ENCODE measurements around the gene TJP2. TPM values are rescaled to one million over a fixed set of nuclear protein-coding genes. Genes with fewer than 3 reads are reported as not detected.

The TJP2 gene
- total and polyA plus RNA-seq, 2 donors (not counting 3 experiments of a cell fraction or from before 2014, with no cell fraction given) = 83.0 to 168 TPM

DNA sequence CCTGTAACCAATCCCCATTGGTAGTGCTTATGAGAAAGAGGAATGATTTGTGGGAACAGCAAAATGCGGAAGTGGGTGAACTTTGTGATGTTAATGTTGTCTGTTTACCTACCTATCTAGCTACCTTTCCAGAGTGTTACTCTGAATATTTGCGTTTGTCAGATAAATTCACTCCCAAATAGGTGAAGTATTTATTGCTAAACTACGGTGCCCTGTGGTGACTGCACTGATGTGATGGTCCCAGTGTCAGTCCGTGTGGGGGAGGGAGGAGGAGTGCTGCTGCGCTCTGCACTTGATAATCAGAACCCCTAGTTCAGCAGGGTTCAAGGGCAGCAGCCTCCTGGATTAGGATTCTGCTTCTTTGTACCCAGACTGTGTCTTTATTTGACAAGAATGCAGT is 55.3 kb downstream of the TJP2 start:
- H3K4me3 ChIP-seq (replicated peaks in 1 of 3; ENCODE audit: insufficient read depth in 1 of 3, low read depth in 1 of 3, low read length in 3 of 3) = no peak overlapping the region
- no peaks in the 10 kb centered on the region for H3K79me2 ChIP-seq (ENCODE audit: control insufficient read depth, insufficient read depth, low read length)
- H3K27ac ChIP-seq (ENCODE audit: insufficient read depth, low read depth, low read length) = no peak overlapping the region
- peaks cover 26 to 29% of the 10 kb centered on the region in 2 experiments for H3K36me3 ChIP-seq (ENCODE audit: control insufficient read depth in 2 of 2, extremely low read depth in 1 of 2, insufficient read depth in 2 of 2, low read length in 2 of 2)
- CTCF ChIA-PET = interaction anchor here (2.0 kb wide), 1 partner anchor 14 kb away, joined by 4 read pairs; no protein-coding TSS in a partner anchor
- H4K20me1 ChIP-seq (replicated peaks; ENCODE audit: control insufficient read depth, extremely low read depth, insufficient read depth, low read length) = no peaks in the 10 kb centered on the region
- H3K4me1 ChIP-seq (ENCODE audit: control insufficient read depth, extremely low read depth, insufficient read depth, low read length) = no peaks in the 10 kb centered on the region
- H3K9me1 ChIP-seq (replicated peaks; ENCODE audit: control insufficient read depth, extremely low read depth, insufficient read depth, low read length) = no peaks in the 10 kb centered on the region
- no peaks in the 10 kb centered on the region for H3K27me3 ChIP-seq (ENCODE audit: control insufficient read depth in 2 of 2, insufficient read depth in 2 of 2, low read length in 2 of 2)
- no peak overlapping the region for H3K9ac ChIP-seq (replicated peaks; ENCODE audit: extremely low read depth, insufficient read depth, low read length)
- no peak overlapping the region for H3K4me2 ChIP-seq (ENCODE audit: insufficient read depth, low read length)
- no peaks in the 10 kb centered on the region for H3K9me3 ChIP-seq (replicated peaks; ENCODE audit: control insufficient read depth, insufficient read depth, low read length)
- POLR2A ChIA-PET = no interaction called here
- FAIRE-seq (no peak), DNase-seq (ENCODE audit: low read depth, low spot score) (no peak)
- TF ChIP-seq EZH2 (IDR thresholded peaks at IDR 0.05; ENCODE audit: borderline replicate concordance, low read depth, low read length, severe bottlenecking) = no peak
- no peak for TF ChIP-seq JUN (IDR thresholded peaks at IDR 0.05; ENCODE audit: borderline replicate concordance, insufficient read depth, insufficient read length, low read depth)
- TF ChIP-seq GATA2 (IDR thresholded peaks at IDR 0.05; ENCODE audit: insufficient read depth, insufficient read length, low read depth, low read length) = no peak
- no peak for TF ChIP-seq POLR2A (IDR thresholded peaks at IDR 0.05; ENCODE audit: low read depth, low read length)
- TF ChIP-seq POLR2AphosphoS5 (IDR thresholded peaks at IDR 0.05; ENCODE audit: insufficient read depth, low read depth, low read length) = no peak
- no peak for TF ChIP-seq FOS (IDR thresholded peaks at IDR 0.05; ENCODE audit: borderline replicate concordance, insufficient read depth, low read length)
- BruUV-seq (replicated peaks) = no TSS peak
- dilution Hi-C loops (cut with MboI; ENCODE audit: extremely low pct_ligation_motif_present, low sequenced_read_pairs) = no loop called here
- H2AFZ ChIP-seq (ENCODE audit: low read depth, low read length) = no peak overlapping the region
- intact Hi-C loops (cut with micrococcal nuclease) = no loop called here

DNA sequence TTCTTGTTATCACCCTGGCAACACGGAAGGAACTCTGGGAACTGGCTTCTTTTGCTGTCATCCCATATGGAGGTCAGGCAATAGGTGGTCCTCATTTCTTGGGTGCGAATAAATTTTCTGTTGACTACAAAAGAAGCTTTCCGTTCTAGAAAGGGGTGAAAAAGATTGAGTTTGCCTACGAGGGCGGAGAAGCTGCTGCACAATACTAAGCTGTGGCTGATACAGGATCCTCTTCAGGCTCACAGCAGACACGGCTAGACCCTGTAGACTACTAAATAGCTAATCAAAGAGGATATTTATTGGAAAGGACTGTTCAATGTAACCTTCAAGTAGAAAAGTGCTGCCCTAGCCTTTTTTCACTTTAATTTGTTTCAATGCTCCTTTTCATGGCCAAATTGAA is 58.1 kb downstream of the TJP2 start:
- no peak overlapping the region for H3K9ac ChIP-seq (replicated peaks; ENCODE audit: extremely low read depth, insufficient read depth, low read length)
- intact Hi-C loops (cut with micrococcal nuclease) (no loop called here), dilution Hi-C loops (cut with MboI; ENCODE audit: extremely low pct_ligation_motif_present, low sequenced_read_pairs) (no loop called here)
- no peaks in the 10 kb centered on the region for H3K9me3 ChIP-seq (replicated peaks; ENCODE audit: control insufficient read depth, insufficient read depth, low read length)
- H3K4me1 ChIP-seq (ENCODE audit: control insufficient read depth, extremely low read depth, insufficient read depth, low read length) = no peaks in the 10 kb centered on the region
- H4K20me1 ChIP-seq (replicated peaks; ENCODE audit: control insufficient read depth, extremely low read depth, insufficient read depth, low read length) = no peaks in the 10 kb centered on the region
- no peak for TF ChIP-seq EZH2 (IDR thresholded peaks at IDR 0.05; ENCODE audit: borderline replicate concordance, low read depth, low read length, severe bottlenecking)
- TF ChIP-seq, protein P1, sequence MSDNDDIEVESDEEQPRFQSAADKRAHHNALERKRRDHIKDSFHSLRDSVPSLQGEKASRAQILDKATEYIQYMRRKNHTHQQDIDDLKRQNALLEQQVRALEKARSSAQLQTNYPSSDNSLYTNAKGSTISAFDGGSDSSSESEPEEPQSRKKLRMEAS (IDR thresholded peaks at IDR 0.05; ENCODE audit: insufficient read depth, insufficient read length) = no peak
- TF ChIP-seq MYC (IDR thresholded peaks at IDR 0.05; ENCODE audit: low read depth, low read length) = no peak
- no peak for TF ChIP-seq JUN (IDR thresholded peaks at IDR 0.05; ENCODE audit: borderline replicate concordance, insufficient read depth, insufficient read length, low read depth)
- TF ChIP-seq POLR2AphosphoS5 (IDR thresholded peaks at IDR 0.05; ENCODE audit: insufficient read depth, low read depth, low read length) = no peak
- no peak for FAIRE-seq
- peaks cover 24 to 33% of the 10 kb centered on the region in 2 experiments for H3K36me3 ChIP-seq (ENCODE audit: control insufficient read depth in 2 of 2, extremely low read depth in 1 of 2, insufficient read depth in 2 of 2, low read length in 2 of 2)
- H3K27me3 ChIP-seq (ENCODE audit: control insufficient read depth in 2 of 2, insufficient read depth in 2 of 2, low read length in 2 of 2) = no peaks in the 10 kb centered on the region
- peaks cover 2% of the 10 kb centered on the region for H3K79me2 ChIP-seq (ENCODE audit: control insufficient read depth, insufficient read depth, low read length)
- no peak overlapping the region for H2AFZ ChIP-seq (ENCODE audit: low read depth, low read length)
- POLR2A ChIA-PET = no interaction called here
- BruUV-seq (replicated peaks) = no TSS peak
- no peak overlapping the region for H3K4me2 ChIP-seq (ENCODE audit: insufficient read depth, low read length)
- no peaks in the 10 kb centered on the region for H3K9me1 ChIP-seq (replicated peaks; ENCODE audit: control insufficient read depth, extremely low read depth, insufficient read depth, low read length)
- no peak overlapping the region for H3K27ac ChIP-seq (ENCODE audit: insufficient read depth, low read depth, low read length)
- CTCF ChIA-PET = interaction anchor here (1.4 to 2.0 kb wide), 3 partner anchors 8 to 39 kb away, joined by 3 to 7 read pairs (median 5); no protein-coding TSS in a partner anchor
- no peak overlapping the region for H3K4me3 ChIP-seq (replicated peaks in 1 of 3; ENCODE audit: insufficient read depth in 1 of 3, low read depth in 1 of 3, low read length in 3 of 3)
- DNase-seq (ENCODE audit: low read depth, low spot score) = no peak

Data from endothelial cell of umbilical vein (primary cell).